CD4-positive, alpha-beta T cell (primary cell): Measurements from ENCODE around the gene NASP. TPM values are rescaled to one million over a fixed set of nuclear protein-coding genes. Genes with fewer than 3 reads are reported as not detected.
A peak's percentile ranks its signal among the peaks of the same experiment; 100 is the strongest.

Experiments
- ATAC-seq: fragments of 200-7000 bp; cut with Tn5 transposase; one replicate; pipeline ENCODE4 v1.10.0; 2022; ENCODE audit warnings: mild to moderate bottlenecking; ENCODE audit not compliant: poor library complexity
- CTCF ChIA-PET: fragments of 350-600 bp; sonication (Branson Sonifier 250); formaldehyde crosslinking; loops from one replicate; lab custom pipeline; 2021; ENCODE audit warnings: antibody characterized with exemption, inconsistent platforms; lab: Charles Lee
- POLR2A ChIA-PET: fragments of 350-600 bp; sonication (Branson Sonifier 250); formaldehyde crosslinking; loops from one replicate; lab custom pipeline; 2021; ENCODE audit warnings: antibody characterized with exemption, inconsistent platforms; lab: Charles Lee
- DNase-seq, 14 experiments: peaks; one replicate each; pipeline ENCODE4 v3.0.0-alpha.2; 2013 to 2020; ENCODE audit warnings: mixed read lengths in 2 of 14
- H3K27ac ChIP-seq, 2 donors: one replicate each; pipeline versions ENCODE4 v1.5.1 to v1.7.0; 2013; ENCODE audit warnings: low read length in 2 of 2, low read depth in 1 of 2, mild to moderate bottlenecking in 1 of 2
- H3K27me3 ChIP-seq, 2 experiments: 1 replicate in 1 of 2; 2 replicates in 1 of 2; pipeline versions ENCODE4 v1.6.1 to v1.7.0; 2013; ENCODE audit warnings: low read length in 2 of 2, control low read depth in 1 of 2, mild to moderate bottlenecking in 1 of 2, moderate library complexity in 1 of 2; ENCODE audit not compliant: insufficient read depth in 2 of 2, control insufficient read depth in 1 of 2
- H3K36me3 ChIP-seq: one replicate; pipeline ENCODE4 v1.6.1; 2013; ENCODE audit warnings: low read length, control low read depth; ENCODE audit not compliant: insufficient read depth
- H3K4me1 ChIP-seq: one replicate; pipeline ENCODE4 v1.6.1; 2013; ENCODE audit warnings: low read length, control low read depth; ENCODE audit not compliant: insufficient read depth
- H3K4me3 ChIP-seq: one replicate; pipeline ENCODE4 v1.5.1; 2013; ENCODE audit warnings: mild to moderate bottlenecking, low read length, moderate library complexity
- H3K9me3 ChIP-seq, 2 experiments: 1 replicate in 1 of 2; 2 replicates in 1 of 2; pipeline versions ENCODE4 v1.6.1 to v1.7.0; 2013; ENCODE audit warnings: low read length in 2 of 2, mild to moderate bottlenecking in 2 of 2, control low read depth in 1 of 2, moderate library complexity in 1 of 2; ENCODE audit not compliant: control insufficient read depth in 1 of 2, insufficient read depth in 1 of 2
- H3K27ac Mint-ChIP-seq: one replicate; pipeline ENCODE4 v1.8.0; 2020; ENCODE audit warnings: mixed read lengths
- H3K27me3 Mint-ChIP-seq: one replicate; pipeline ENCODE4 v1.8.0; 2021; ENCODE audit warnings: mixed read lengths
- H3K36me3 Mint-ChIP-seq: one replicate; pipeline ENCODE4 v1.8.0; 2021; ENCODE audit warnings: low read depth, mixed read lengths
- H3K4me1 Mint-ChIP-seq: one replicate; pipeline ENCODE4 v1.8.0; 2021; ENCODE audit warnings: low read depth, mixed read lengths
- H3K4me3 Mint-ChIP-seq: one replicate; pipeline ENCODE4 v1.8.0; 2020; ENCODE audit warnings: mild to moderate bottlenecking, mixed read lengths
- H3K9me3 Mint-ChIP-seq: one replicate; pipeline ENCODE4 v1.8.0; 2020; ENCODE audit warnings: mixed read lengths
- intact Hi-C, 2 experiments: fragments of 100-400 bp; cut with DNase I in 1 of 2; cut with micrococcal nuclease in 1 of 2; formaldehyde crosslinking; loops; one replicate each; pipeline versions ENCODE4 v1.15.1 to v1.9.0; 2023 to 2025; cut with DNase I, micrococcal nuclease
- total RNA-seq, 174 experiments: library from RNA in 2 of 174; stranded (reverse) in 2 of 174; gene quantifications; one replicate each; pipeline ENCODE4 v1.2.3 and lab custom pipeline; 2021 to 2026
- TF ChIP-seq, protein P1 (sequence below): fragments of 200-600 bp; IDR thresholded peaks from one replicate; pipeline ENCODE4 v1.8.0; 2022; ENCODE audit warnings: antibody characterized with exemption, mild to moderate bottlenecking

The NASP gene
- total RNA-seq, 2 experiments from 2014 or later = 110 to 112 TPM

DNA sequence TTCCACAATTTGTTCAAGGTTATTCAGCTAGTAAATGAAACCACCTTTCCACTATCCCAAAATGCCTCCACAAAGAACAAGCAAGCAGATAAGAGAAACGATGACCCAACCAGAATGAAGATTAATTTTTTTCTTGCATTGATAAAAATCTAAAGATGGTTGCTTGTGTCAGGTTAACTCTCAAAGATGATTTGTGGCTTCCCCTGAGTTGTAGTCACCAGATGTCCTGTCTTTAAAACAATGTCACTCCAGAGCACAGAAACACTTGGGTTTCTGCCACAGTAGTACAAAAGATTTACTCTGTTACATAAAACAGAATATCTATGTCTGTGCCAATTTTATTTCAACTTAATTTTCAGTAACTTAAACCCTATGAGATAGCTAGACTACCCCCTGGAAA, 51.4 kb downstream of the NASP start:
- H3K27ac ChIP-seq = no peak overlapping the region
- H3K9me3 Mint-ChIP-seq = no peaks in the 10 kb centered on the region
- no peaks in the 10 kb centered on the region for H3K4me1 ChIP-seq
- no peak overlapping the region for H3K27ac Mint-ChIP-seq
- intact Hi-C loops = no loop called here
- ChIA-PET CTCF (no interaction called here), POLR2A (no interaction called here)
- H3K27me3 ChIP-seq = no peaks in the 10 kb centered on the region
- ATAC-seq (no peak), DNase-seq (no peak)
- H3K36me3 ChIP-seq = peaks cover 97% of the 10 kb centered on the region
- TF ChIP-seq, protein P1, sequence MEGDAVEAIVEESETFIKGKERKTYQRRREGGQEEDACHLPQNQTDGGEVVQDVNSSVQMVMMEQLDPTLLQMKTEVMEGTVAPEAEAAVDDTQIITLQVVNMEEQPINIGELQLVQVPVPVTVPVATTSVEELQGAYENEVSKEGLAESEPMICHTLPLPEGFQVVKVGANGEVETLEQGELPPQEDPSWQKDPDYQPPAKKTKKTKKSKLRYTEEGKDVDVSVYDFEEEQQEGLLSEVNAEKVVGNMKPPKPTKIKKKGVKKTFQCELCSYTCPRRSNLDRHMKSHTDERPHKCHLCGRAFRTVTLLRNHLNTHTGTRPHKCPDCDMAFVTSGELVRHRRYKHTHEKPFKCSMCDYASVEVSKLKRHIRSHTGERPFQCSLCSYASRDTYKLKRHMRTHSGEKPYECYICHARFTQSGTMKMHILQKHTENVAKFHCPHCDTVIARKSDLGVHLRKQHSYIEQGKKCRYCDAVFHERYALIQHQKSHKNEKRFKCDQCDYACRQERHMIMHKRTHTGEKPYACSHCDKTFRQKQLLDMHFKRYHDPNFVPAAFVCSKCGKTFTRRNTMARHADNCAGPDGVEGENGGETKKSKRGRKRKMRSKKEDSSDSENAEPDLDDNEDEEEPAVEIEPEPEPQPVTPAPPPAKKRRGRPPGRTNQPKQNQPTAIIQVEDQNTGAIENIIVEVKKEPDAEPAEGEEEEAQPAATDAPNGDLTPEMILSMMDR = no peak
- no peak overlapping the region for H3K4me3 ChIP-seq
- no peaks in the 10 kb centered on the region for H3K4me1 Mint-ChIP-seq
- H3K4me3 Mint-ChIP-seq = no peak overlapping the region
- H3K27me3 Mint-ChIP-seq = no peaks in the 10 kb centered on the region
- H3K36me3 Mint-ChIP-seq = peaks cover 13% of the 10 kb centered on the region
- H3K9me3 ChIP-seq = no peaks in the 10 kb centered on the region

DNA sequence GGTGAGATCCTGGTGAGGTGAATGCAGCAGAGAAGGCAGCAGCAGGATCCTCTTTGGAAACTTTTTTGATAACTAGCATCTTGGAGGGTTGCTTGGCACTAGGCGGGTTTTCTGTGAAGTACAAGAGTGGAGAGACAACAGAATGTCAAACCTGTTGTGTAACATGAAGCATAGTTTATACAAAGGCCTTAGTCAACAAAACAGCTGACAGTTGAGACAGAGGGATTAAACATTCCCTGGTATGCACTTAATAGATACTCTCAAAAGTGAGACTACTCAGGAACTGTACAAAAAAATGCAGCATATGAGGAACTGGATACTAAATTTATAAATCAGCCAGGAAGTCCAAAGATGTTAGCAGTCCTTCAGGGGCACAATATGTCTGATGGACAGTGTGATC, 56.5 kb downstream of the NASP start:
- intact Hi-C loops = no loop called here
- TF ChIP-seq, protein P1 = no peak
- H3K4me3 ChIP-seq = no peak overlapping the region
- DNase-seq (no peak), ATAC-seq (no peak)
- H3K4me1 ChIP-seq = no peaks in the 10 kb centered on the region
- no peak overlapping the region for H3K27ac ChIP-seq
- peaks cover 78% of the 10 kb centered on the region for H3K36me3 ChIP-seq
- CTCF ChIA-PET = no interaction called here
- no peak overlapping the region for H3K4me3 Mint-ChIP-seq
- H3K9me3 ChIP-seq = no peaks in the 10 kb centered on the region
- H3K4me1 Mint-ChIP-seq = no peaks in the 10 kb centered on the region
- H3K27ac Mint-ChIP-seq = peak overlapping the region; percentile 16
- H3K27me3 ChIP-seq = no peaks in the 10 kb centered on the region
- H3K27me3 Mint-ChIP-seq = no peaks in the 10 kb centered on the region
- H3K36me3 Mint-ChIP-seq = peaks cover 45% of the 10 kb centered on the region
- H3K9me3 Mint-ChIP-seq = no peaks in the 10 kb centered on the region
- POLR2A ChIA-PET = no interaction called here

DNA sequence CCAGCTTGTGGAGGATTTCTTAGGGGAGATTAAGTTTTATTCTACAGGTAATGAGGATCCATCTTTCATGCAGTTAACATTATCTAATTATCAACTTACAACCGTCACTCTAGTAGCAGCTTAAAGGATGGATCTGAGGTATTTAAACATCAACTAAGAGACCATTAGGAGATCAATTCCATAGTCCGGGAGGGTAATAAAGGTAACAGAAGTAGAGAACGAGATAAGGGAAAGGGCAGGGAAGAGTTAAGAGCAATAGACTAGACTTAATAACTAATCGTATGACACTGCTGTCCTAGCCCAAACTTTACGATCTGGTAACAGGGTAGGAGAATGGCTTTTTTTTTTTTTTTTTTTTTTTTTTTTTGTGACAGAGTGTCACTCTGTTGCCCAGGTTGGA, 59.5 kb downstream of the NASP start:
- H3K27ac Mint-ChIP-seq = no peak overlapping the region
- peaks cover 62% of the 10 kb centered on the region for H3K36me3 ChIP-seq
- no peak for ATAC-seq
- ChIA-PET CTCF (no interaction called here), POLR2A (no interaction called here)
- H3K36me3 Mint-ChIP-seq = peaks cover 72% of the 10 kb centered on the region
- H3K4me3 Mint-ChIP-seq = no peak overlapping the region
- H3K4me1 Mint-ChIP-seq = peaks cover 2% of the 10 kb centered on the region
- H3K27ac ChIP-seq = no peak overlapping the region
- no peaks in the 10 kb centered on the region for H3K4me1 ChIP-seq
- no peak overlapping the region for H3K4me3 ChIP-seq
- no peak for DNase-seq
- TF ChIP-seq, protein P1 = no peak
- H3K27me3 Mint-ChIP-seq = no peaks in the 10 kb centered on the region
- no peaks in the 10 kb centered on the region for H3K9me3 ChIP-seq
- intact Hi-C loops = no loop called here
- H3K9me3 Mint-ChIP-seq = no peaks in the 10 kb centered on the region
- H3K27me3 ChIP-seq = no peaks in the 10 kb centered on the region
